ENCODE data around the gene ARVCF. TPM values are rescaled to one million over a fixed set of nuclear protein-coding genes. Genes with fewer than 3 reads are reported as not detected.

ARVCF gene
- total RNA-seq, 1 experiment from 2014 or later: 8.2 TPM

GRCh38 chr22:19942157-19943081 is 74.2 kb downstream of the ARVCF start:
- H3K4me1 ChIP-seq (ENCODE audit: control insufficient read depth, insufficient read depth, low read length): peaks cover 22% of the 10 kb centered on the region
- in situ Hi-C loops (cut with HindIII; ENCODE audit: low pct_unique_long_range_greater_than_20kb, low sequenced_read_pairs) (no loop called here), intact Hi-C loops (cut with micrococcal nuclease; ENCODE audit: unreplicated experiment) (no loop called here)
- ChIA-PET POLR2A (no interaction called here), CTCF (interaction anchor here (0.5 kb wide), 1 partner anchor 99 kb away, joined by 7 read pairs; no protein-coding TSS in a partner anchor)
- no peaks in the 10 kb centered on the region for H3K27me3 ChIP-seq (ENCODE audit: control insufficient read depth, insufficient read depth, low read length)
- peak overlapping the region; percentile 68 for H3K4me3 ChIP-seq (ENCODE audit: low read depth in 2 of 2, low read length in 2 of 2)
- no TSS peak for BruUV-seq (replicated peaks)
- peak; percentile 54 for ATAC-seq
- DNase-seq (ENCODE audit: low read depth, low spot score): no peak
- H3K27ac ChIP-seq (ENCODE audit: low read length): peak overlapping the region; percentile 94
- H3K9me3 ChIP-seq (ENCODE audit: control insufficient read depth, insufficient read depth, low read depth, low read length): no peaks in the 10 kb centered on the region
- TF ChIP-seq REST (IDR thresholded peaks at IDR 0.05; ENCODE audit: insufficient read depth in 1 of 2, low read depth in 2 of 2, low read length in 1 of 2) (no peak), POLR2AphosphoS5 (IDR thresholded peaks at IDR 0.05; ENCODE audit: low read depth, low read length) (no peak), SIN3A (IDR thresholded peaks at IDR 0.05; ENCODE audit: borderline replicate concordance, insufficient read depth, low read depth, low read length) (no peak), CTCF (IDR thresholded peaks at IDR 0.05) (no peak), TCF7L2 (IDR thresholded peaks at IDR 0.05; ENCODE audit: low read depth, low read length) (no peak)
- H3K36me3 ChIP-seq (ENCODE audit: control insufficient read depth, insufficient read depth, low read length): peaks cover 5% of the 10 kb centered on the region; the same call in 1 of the 2 replicates

- no peak for TF ChIP-seq REST (IDR thresholded peaks at IDR 0.05; ENCODE audit: insufficient read depth in 1 of 2, low read depth in 2 of 2, low read length in 1 of 2)
- TF ChIP-seq SIN3A (IDR thresholded peaks at IDR 0.05; ENCODE audit: borderline replicate concordance, insufficient read depth, low read depth, low read length): no peak
- TF ChIP-seq POLR2AphosphoS5 (IDR thresholded peaks at IDR 0.05; ENCODE audit: low read depth, low read length): no peak
- no peak for TF ChIP-seq CTCF (IDR thresholded peaks at IDR 0.05)
- TF ChIP-seq TCF7L2 (IDR thresholded peaks at IDR 0.05; ENCODE audit: low read depth, low read length): no peak
- DNase-seq (ENCODE audit: low read depth, low spot score) (no peak), ATAC-seq (peak; percentile 87)
- no peaks in the 10 kb centered on the region for H3K9me3 ChIP-seq (ENCODE audit: control insufficient read depth, insufficient read depth, low read depth, low read length)
- no TSS peak for BruUV-seq (replicated peaks)
- CTCF ChIA-PET: no interaction called here
- POLR2A ChIA-PET: no interaction called here
- peaks cover 19% of the 10 kb centered on the region for H3K4me1 ChIP-seq (ENCODE audit: control insufficient read depth, insufficient read depth, low read length)
- H3K36me3 ChIP-seq (ENCODE audit: control insufficient read depth, insufficient read depth, low read length): peaks cover 5% of the 10 kb centered on the region; the same call in 1 of the 2 replicates
- no peaks in the 10 kb centered on the region for H3K27me3 ChIP-seq (ENCODE audit: control insufficient read depth, insufficient read depth, low read length)
- intact Hi-C loops (cut with micrococcal nuclease; ENCODE audit: unreplicated experiment): no loop called here
- peak within 1 kb of the TSS; percentile 68 for H3K4me3 ChIP-seq (ENCODE audit: low read depth in 2 of 2, low read length in 2 of 2)
- in situ Hi-C loops (cut with HindIII; ENCODE audit: low pct_unique_long_range_greater_than_20kb, low sequenced_read_pairs): no loop called here
- H3K27ac ChIP-seq (ENCODE audit: low read length): peak within 1 kb of the TSS; percentile 96
Observed at GRCh38 chr22:19941365-19942082, 75.1 kb downstream of the ARVCF start, which contains the start of the genes COMT and TXNRD2. TSS of gene COMT (plus strand) at chr22:19941772. CDS start at chr22:19962527, 20,755 bp downstream. TSS of gene TXNRD2 (minus strand) at chr22:19941818. CDS start at chr22:19941803, 15 bp downstream.

All from Panc1 (cell line).